Glutamatergic neuron (in vitro differentiated cells): ENCODE results near the gene HRH3. TPM values are rescaled to one million over a fixed set of nuclear protein-coding genes. Genes with fewer than 3 reads are reported as not detected.

Source experiments
- DNase-seq: peaks from one replicate; pipeline ENCODE4 v3.0.0; 2022
- H3K27ac Mint-ChIP-seq: one replicate; pipeline ENCODE4 v1.8.0; 2020; ENCODE audit warnings: mild to moderate bottlenecking, mixed read lengths, inconsistent platforms; ENCODE audit not compliant: unreplicated experiment
- H3K27me3 Mint-ChIP-seq: one replicate; pipeline ENCODE4 v1.8.0; 2020; ENCODE audit warnings: mild to moderate bottlenecking, moderate library complexity, mixed read lengths, inconsistent platforms; ENCODE audit not compliant: unreplicated experiment
- H3K36me3 Mint-ChIP-seq: one replicate; pipeline ENCODE4 v1.8.0; 2020; ENCODE audit warnings: mild to moderate bottlenecking, mixed read lengths, inconsistent platforms; ENCODE audit not compliant: unreplicated experiment
- H3K4me1 Mint-ChIP-seq: one replicate; pipeline ENCODE4 v1.8.0; 2020; ENCODE audit warnings: mild to moderate bottlenecking, low read depth, mixed read lengths, inconsistent platforms; ENCODE audit not compliant: unreplicated experiment
- H3K4me3 Mint-ChIP-seq: one replicate; pipeline ENCODE4 v1.8.0; 2020; ENCODE audit warnings: mild to moderate bottlenecking, mixed read lengths, inconsistent platforms; ENCODE audit not compliant: unreplicated experiment
- H3K9me3 Mint-ChIP-seq: one replicate; pipeline ENCODE4 v1.8.0; 2020; ENCODE audit warnings: mild to moderate bottlenecking, moderate library complexity, mixed read lengths, inconsistent platforms; ENCODE audit not compliant: unreplicated experiment
- total RNA-seq: library from RNA; stranded (reverse); fragmentation: NEBNext Ultra II Directional; extraction: Animal tissue kit (Norgen Biotek cat#: 25700); gene quantifications from one replicate; pipeline ENCODE4 v1.2.1, GENCODE V29; 2021; ENCODE audit not compliant: unreplicated experiment
- TF ChIP-seq, protein P1 (sequence below): fragments of 200-600 bp; sonication (generic); IDR thresholded peaks from one replicate; pipeline ENCODE4 v1.5.0; 2021; ENCODE audit not compliant: partially characterized antibody, unreplicated experiment

The HRH3 gene
- total RNA-seq, 1 donor from 2014 or later = 13.7 TPM

DNA sequence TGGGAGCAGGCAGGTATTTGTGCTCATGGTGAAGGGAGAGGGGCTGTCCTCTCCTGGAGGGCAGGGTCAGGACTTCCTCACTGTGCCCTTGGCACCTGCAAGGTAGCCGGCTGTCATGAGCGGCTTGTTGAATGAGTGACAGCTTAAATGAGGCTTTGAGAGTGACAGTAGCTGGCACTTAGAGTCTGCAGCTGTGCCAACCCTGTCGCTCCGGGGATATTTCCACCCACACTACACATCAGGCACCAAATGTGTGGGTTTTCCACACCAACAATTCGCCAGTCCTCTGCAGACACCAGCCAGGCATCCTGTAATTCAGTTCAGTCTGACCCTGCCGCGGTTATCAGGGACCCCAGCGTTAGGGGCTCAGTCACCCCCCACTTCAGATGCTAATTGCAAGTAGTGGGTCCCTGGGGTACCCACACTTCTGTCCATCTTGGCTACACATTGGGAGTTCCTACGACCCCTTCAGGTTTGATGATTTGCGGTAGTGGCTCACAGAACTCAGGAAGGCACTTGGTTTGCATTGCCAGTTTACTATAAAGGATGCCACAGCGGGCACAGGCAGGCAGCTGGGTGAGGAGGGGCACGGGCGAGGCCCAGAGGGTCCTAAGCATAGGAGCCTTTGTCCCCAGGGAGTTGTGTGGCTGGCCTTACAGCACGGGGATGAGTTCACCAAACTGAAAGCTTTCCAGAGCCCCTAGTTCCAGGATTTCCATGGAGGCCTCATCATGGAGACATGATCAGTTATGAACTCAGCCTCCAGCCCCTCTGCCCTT is 28.1 kb downstream of the HRH3 start:
- H3K27me3 Mint-ChIP-seq = no peaks in the 10 kb centered on the region
- no peak overlapping the region for H3K27ac Mint-ChIP-seq
- peaks cover 6% of the 10 kb centered on the region for H3K4me1 Mint-ChIP-seq
- no peaks in the 10 kb centered on the region for H3K36me3 Mint-ChIP-seq
- no peak overlapping the region for H3K4me3 Mint-ChIP-seq
- peak; percentile 6 for DNase-seq
- TF ChIP-seq, protein P1, sequence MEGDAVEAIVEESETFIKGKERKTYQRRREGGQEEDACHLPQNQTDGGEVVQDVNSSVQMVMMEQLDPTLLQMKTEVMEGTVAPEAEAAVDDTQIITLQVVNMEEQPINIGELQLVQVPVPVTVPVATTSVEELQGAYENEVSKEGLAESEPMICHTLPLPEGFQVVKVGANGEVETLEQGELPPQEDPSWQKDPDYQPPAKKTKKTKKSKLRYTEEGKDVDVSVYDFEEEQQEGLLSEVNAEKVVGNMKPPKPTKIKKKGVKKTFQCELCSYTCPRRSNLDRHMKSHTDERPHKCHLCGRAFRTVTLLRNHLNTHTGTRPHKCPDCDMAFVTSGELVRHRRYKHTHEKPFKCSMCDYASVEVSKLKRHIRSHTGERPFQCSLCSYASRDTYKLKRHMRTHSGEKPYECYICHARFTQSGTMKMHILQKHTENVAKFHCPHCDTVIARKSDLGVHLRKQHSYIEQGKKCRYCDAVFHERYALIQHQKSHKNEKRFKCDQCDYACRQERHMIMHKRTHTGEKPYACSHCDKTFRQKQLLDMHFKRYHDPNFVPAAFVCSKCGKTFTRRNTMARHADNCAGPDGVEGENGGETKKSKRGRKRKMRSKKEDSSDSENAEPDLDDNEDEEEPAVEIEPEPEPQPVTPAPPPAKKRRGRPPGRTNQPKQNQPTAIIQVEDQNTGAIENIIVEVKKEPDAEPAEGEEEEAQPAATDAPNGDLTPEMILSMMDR = no peak
- no peaks in the 10 kb centered on the region for H3K9me3 Mint-ChIP-seq

DNA sequence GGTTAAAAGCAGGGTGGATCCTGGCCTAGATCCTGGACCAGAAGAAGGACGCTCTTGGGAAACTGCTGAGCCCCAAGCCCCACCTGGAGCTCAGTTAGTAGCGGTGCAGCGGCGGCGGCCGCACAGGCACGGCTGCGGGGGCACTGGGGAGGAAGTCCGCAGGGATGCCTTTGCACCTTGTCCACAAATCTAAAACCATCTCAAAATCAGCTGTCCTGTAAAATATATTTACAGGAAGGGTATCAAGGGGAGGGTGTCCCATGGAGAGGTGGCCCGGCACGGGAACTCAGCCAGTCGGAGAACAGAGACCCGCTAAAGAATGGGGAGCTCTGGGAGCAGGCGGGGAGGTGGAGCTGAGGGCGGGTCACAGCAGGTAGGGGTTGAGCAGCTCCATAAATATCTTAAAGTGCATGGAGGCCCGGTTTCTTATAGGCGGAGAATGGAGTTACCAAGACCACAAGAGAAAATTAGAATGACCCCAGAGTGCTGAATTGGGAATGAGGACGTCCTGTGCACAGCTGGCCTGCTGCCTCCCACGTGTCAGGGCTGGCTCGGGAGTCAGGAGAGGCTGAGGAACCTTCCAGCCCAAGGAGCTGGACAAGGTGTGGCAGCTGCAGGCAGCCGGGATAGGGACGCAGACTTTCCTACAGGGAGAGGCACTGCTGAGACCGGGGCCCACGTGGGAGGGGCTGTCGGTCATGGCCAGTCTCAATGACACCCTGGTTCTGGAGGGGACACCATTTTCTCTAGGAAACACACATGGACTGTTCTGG is 29.3 kb downstream of the HRH3 start:
- Mint-ChIP-seq H3K27me3 (no peaks in the 10 kb centered on the region), H3K4me1 (peaks cover 8% of the 10 kb centered on the region), H3K27ac (no peak overlapping the region), H3K36me3 (no peaks in the 10 kb centered on the region), H3K4me3 (no peak overlapping the region), H3K9me3 (no peaks in the 10 kb centered on the region)
- TF ChIP-seq, protein P1 = no peak
- no peak for DNase-seq

DNA sequence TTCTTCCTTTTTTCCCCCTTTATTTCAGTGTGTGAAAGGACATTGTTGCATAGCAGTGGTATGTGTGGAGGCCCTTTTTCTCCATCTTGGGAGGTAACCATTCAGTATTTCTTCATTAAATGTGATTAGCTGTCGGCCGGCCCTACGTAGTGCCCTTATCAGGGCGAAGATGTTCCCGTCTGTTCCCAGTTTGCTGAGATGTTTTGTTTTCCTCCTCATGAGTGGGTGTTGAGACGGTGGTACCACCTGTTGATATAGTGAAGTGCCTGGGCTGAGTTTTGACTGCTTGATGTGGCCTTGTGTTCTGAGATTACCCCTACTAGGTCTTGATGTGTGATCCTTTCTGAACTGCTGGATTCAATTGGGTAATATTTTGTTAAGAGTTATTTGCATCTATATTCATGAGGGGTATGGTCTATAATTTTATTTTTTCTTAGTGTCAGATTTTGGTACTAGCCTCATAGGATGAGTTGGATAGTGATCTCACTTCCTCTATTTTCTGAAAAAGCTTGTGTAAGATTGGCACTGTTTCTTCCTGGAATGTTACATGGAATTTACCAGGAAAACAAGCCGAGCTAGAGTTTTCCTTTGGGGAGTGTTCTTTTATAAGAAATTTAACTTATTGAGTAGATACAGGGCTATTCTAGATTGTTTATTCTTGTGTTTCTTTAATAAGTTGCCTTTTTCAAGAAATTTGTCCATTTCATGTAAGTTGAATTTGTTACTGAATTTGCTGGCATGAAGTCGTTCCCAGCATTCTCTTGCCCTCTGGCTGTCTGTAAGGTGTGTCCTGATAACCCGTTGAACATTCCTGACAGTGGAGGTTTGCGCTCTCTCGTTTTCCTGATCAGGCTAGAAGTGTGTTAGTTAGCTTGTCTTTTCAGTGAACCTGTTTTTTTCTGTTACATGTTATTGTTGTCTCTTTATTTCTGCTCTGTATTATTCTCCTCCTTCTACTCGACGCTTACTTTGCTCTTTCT is 32.9 kb downstream of the HRH3 start:
- peaks cover 4% of the 10 kb centered on the region for H3K9me3 Mint-ChIP-seq
- H3K36me3 Mint-ChIP-seq = no peaks in the 10 kb centered on the region
- H3K4me3 Mint-ChIP-seq = no peak overlapping the region
- H3K27me3 Mint-ChIP-seq = peaks cover 2% of the 10 kb centered on the region
- TF ChIP-seq, protein P1 = no peak
- H3K4me1 Mint-ChIP-seq = peaks cover 19% of the 10 kb centered on the region
- no peak for DNase-seq
- no peak overlapping the region for H3K27ac Mint-ChIP-seq

DNA sequence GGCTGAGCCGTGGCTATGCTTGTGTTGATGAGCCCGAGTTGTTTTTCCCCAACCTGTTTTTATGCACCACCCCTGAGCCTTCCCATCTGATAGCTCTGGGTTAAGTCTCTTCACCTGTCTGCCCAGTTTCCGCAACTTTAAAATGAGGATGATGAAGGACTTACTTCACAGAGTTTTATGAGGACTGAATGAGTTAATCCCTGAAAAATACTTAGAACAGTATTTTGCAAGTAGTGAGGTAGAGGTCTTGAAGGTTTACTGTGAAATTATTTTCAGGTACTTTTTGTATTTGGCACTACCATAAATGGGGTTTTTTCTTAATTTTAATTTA is 34.0 kb downstream of the HRH3 start:
- H3K27me3 Mint-ChIP-seq = peaks cover 2% of the 10 kb centered on the region

More for the DNA sequence above, 34.0 kb downstream of the HRH3 start:
- TF ChIP-seq, protein P1 = no peak
- Mint-ChIP-seq H3K36me3 (no peaks in the 10 kb centered on the region), H3K4me3 (no peak overlapping the region), H3K4me1 (peaks cover 16% of the 10 kb centered on the region), H3K27ac (no peak overlapping the region), H3K9me3 (peaks cover 4% of the 10 kb centered on the region)
- DNase-seq = no peak
